HG03439 (cell line): ENCODE measurements around the gene GPR146.
A peak's percentile ranks its signal among the peaks of the same experiment; 100 is the strongest.
"Not testable (repeated sequence)": the region's sequence is repeated elsewhere in the genome, so short reads cannot be mapped to it uniquely, and the experiment has no call there.

ENCODE experiments used
- ATAC-seq: cut with Tn5 transposase; IDR thresholded peaks from one replicate; pipeline ENCODE4 v1.9.1; 2021; ENCODE audit warnings: mild to moderate bottlenecking, moderate library complexity; ENCODE audit not compliant: unreplicated experiment

GPR146 gene

GRCh38 chr7:1044189-1045068, at the start of gene GPR146:
GPR146 (plus strand) TSS chr7:1044546; CDS start chr7:1057516, 12,970 bp downstream.
- peak; percentile 84 for ATAC-seq

GRCh38 chr7:994592-995308, 49.6 kb upstream of the GPR146 start:
- no peak for ATAC-seq

DNA sequence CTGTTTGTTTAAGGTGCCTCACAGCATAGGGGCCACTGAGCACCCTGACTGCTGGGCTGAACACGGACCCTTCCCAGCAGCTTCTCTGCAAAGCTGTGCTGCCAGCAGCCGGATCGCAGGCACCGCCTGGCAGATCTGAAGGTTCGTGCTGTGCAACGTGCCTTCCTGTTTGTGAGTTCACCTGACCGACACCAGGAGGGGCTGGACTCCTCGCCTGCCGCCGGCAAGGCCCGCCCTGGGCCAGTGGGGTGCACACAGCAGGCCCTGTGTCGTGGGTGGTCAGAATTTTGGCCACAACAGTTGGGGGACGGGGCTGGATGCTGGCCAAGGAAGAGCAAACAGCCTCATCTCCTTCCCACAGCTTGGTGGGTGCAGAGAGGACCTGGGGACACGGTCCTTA, 48.8 kb upstream of the GPR146 start:
- ATAC-seq, result no peak

- no peak for ATAC-seq
Observed at GRCh38 chr7:996079-996872, 48.1 kb upstream of the GPR146 start.

GRCh38 chr7:997404-998395, 46.6 kb upstream of the GPR146 start:
- ATAC-seq, result no peak

DNA sequence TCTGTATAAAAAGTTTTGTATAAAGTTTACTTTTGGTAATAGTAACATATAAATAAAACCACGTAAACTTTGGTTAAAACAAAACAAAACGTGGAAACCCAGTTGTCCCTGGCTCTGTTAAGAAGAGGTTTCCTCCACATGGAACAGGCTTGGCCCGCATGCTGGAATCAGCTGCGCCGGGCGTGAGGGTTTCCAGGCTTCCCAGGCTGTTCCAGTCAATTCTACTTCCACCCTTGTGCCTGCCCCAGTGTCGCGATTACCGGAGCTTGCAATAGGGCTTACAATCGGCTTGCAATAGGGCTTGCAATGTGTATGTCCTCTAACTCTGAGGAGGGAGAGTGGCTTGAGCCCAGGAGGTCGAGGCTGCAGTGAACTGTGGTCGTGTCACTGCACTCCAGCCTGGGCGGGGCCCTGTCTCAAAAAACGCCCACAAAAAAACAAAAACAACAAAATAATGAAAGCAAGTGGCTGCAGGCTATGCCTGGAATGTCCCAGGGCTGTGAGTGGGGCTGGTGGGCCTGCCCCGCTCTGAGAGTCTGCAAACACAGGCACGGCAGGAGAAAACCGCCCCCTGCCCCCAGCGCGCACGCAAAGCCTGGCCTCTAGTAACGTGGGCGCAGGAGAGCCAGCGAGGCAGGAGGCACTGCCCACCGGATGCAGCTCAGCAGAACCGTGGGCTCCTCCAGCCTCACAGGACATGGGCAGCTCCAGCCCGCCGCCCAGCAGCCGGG, 45.0 kb upstream of the GPR146 start:
- ATAC-seq, result no peak

- no peak for ATAC-seq
Observed at GRCh38 chr7:999941-1000935, 44.1 kb upstream of the GPR146 start.

GRCh38 chr7:1001069-1001770, 43.1 kb upstream of the GPR146 start:
- not testable (repeated sequence) for ATAC-seq

DNA sequence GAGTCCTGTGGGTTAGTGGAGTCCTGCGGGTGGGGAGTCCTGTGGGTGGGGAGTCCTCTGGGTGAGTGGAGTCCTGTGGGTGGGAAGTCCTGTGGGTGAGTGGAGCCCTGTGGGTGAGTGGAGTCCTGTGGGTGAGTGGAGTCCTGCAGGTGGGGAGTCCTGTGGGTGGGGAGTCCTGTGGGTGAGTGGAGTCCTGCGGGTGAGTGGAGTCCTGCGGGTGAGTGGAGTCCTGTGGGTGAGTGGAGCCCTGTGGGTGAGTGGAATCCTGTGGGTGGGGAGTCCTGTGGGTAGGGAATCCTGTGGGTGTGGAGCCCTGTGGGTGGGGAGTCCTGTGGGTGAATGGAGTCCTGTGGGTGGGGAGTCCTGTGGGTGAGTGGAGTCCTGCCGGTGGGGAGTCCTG, 42.3 kb upstream of the GPR146 start:
- ATAC-seq, result not testable (repeated sequence)

- ATAC-seq, result not testable (repeated sequence)
Observed at GRCh38 chr7:1002445-1002844, 41.9 kb upstream of the GPR146 start.

- no peak for ATAC-seq
Observed at GRCh38 chr7:1004018-1004852, 40.1 kb upstream of the GPR146 start.

GRCh38 chr7:1005303-1005702, 39.0 kb upstream of the GPR146 start:
- no peak for ATAC-seq

- no peak for ATAC-seq
Observed at GRCh38 chr7:1007901-1008300, 36.4 kb upstream of the GPR146 start.

DNA sequence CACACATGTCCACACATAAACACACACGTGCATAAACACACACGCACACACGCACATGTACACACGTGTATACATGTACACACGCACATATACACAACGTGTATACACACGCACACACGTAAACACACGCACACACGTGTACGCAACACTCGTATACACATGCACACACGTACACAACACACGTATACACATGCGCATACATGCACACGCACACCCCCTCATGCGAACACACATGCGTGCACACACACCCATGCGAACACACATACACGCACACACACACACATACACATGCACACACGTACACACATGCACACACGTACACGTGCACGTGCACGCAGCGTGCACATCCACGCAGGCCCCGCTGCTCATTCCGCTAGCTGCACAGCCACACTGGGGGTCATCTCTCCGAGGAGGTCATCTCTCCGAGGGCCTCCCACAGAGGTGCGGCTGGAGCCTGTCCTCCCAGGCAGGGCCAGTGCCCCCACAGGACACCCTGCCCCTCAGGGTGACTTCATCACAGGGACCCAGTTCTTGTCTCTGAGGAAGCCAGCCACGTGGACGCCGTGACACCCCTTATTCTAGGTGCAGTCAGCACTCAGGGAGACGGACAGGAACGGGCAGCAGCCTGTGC, 35.5 kb upstream of the GPR146 start:
- ATAC-seq, result no peak

DNA sequence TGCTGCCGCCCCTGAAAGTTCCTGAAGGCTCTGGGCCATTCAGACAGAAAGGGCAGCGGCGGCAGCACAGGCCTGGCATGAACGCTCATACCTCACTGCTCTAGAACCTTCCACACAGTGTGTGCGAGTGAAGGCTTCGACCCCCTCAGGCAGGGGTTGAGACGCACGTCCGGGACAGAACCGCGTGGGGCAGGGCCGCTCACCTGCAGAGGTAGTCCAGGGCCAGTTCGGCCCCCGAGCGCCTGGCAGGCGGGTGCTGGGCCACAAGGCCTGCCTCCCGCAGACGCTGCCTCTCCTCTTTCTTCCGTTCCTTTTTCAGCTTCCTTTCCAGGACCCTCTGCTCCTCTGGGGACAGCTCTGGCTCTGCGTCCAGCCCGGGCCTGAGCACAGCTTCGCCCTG, 34.6 kb upstream of the GPR146 start:
- no peak for ATAC-seq

DNA sequence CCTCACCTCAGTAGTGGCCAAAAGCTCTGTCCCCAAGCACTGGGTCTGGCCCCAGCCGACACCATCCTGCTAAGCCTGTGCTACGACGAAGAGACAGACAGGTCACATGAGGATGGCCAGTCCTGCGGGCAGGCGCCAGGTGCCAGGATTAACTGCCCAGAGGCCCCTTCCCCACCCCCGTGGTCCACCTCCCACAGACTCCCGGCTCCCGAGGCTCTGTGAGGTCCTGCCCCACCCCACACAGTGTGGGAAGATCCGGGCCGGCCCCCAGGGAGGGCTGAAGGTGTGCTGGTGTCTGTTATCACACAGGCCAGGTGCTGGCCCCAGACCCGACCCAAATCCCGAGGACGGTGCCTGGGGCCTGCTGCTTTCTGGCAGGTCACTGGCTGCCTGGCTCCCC, 34.1 kb upstream of the GPR146 start:
- ATAC-seq, result no peak
